Right lobe of liver (tissue), 4 donors: ENCODE measurements around the gene ZNF680.

Source experiments
- POLR2A ChIP-seq: fragments of 450-650 bp; IDR thresholded peaks from one replicate; pipeline ENCODE4 v1.6.1; 2017; ENCODE audit warnings: antibody characterized with exemption, mild to moderate bottlenecking
- TF ChIP-seq, protein P1 (sequence below), 4 donors: fragments of 200-600 bp in 3 of 4; fragments of 450-650 bp in 1 of 4; IDR thresholded peaks; one replicate each; pipeline versions ENCODE4 v1.5.1 to v1.8.0; 2016 to 2022; ENCODE audit warnings: antibody characterized with exemption in 4 of 4, mild to moderate bottlenecking in 2 of 4
- donor health status: DM: no; HTN: no; CAD: no.
- donor health status: DM: no; HTN: no; CAD: no.
- donor health status: DM: no; HTN: yes; CAD: no.

DNA sequence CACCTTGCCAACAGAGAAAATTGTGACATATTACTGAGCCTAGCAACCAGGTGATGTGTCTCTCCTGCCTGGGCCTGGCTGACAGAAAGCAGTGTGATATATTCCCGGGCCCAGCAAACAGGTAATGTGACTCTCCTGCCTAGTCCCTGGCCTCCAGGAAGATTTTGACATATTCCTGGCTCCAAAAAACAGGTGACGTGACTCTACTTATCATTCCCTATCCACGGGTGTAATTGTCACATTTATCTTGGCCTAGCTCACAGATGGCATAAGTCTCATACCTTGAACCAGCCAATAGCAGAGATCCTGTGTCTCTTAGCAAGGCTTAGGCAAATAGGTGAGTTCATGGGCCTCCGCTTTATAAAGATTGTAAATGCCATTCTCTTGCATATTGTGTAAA is 49.6 kb upstream of the ZNF680 start:
- TF ChIP-seq, protein P1, sequence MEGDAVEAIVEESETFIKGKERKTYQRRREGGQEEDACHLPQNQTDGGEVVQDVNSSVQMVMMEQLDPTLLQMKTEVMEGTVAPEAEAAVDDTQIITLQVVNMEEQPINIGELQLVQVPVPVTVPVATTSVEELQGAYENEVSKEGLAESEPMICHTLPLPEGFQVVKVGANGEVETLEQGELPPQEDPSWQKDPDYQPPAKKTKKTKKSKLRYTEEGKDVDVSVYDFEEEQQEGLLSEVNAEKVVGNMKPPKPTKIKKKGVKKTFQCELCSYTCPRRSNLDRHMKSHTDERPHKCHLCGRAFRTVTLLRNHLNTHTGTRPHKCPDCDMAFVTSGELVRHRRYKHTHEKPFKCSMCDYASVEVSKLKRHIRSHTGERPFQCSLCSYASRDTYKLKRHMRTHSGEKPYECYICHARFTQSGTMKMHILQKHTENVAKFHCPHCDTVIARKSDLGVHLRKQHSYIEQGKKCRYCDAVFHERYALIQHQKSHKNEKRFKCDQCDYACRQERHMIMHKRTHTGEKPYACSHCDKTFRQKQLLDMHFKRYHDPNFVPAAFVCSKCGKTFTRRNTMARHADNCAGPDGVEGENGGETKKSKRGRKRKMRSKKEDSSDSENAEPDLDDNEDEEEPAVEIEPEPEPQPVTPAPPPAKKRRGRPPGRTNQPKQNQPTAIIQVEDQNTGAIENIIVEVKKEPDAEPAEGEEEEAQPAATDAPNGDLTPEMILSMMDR (IDR thresholded peaks at IDR 0.05): no peak
- TF ChIP-seq POLR2A: no peak
